ENCODE results near the gene TINAGL1.
A peak's percentile ranks its signal among the peaks of the same experiment; 100 is the strongest.

TINAGL1 gene

DNA sequence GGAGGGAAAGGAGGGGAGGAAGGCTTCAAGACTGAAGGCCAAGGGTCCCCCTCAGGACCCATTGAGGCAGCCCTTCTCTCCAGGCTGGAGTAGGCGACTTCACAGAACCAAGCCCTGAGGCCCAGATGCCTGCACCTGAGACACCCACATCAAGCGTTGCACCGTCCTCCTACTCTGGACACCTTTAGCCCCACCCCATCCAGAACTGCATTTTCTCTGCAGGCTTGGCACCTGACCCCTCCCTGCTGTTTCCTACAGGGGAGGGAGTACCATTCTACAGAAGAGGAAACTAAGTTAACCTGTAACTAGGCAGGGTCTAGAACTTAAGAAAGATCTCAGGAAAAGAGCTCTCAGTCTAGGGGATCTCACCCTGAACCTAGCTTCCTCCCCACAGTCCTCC lies 56.3 kb downstream of the TINAGL1 start:
- ATAC-seq (replicated peaks) (no peak), DNase-seq (no peak)
- Mint-ChIP-seq H3K4me1 (peaks cover 7 to 10% of the 10 kb centered on the region in 2 donors), H3K27ac (no peak overlapping the region), H3K27me3 (no peaks in the 10 kb centered on the region), H3K36me3 (peaks cover 38 to 76% of the 10 kb centered on the region in 2 donors), H3K9me3 (no peaks in the 10 kb centered on the region), H3K4me3 (no peak overlapping the region)

DNA sequence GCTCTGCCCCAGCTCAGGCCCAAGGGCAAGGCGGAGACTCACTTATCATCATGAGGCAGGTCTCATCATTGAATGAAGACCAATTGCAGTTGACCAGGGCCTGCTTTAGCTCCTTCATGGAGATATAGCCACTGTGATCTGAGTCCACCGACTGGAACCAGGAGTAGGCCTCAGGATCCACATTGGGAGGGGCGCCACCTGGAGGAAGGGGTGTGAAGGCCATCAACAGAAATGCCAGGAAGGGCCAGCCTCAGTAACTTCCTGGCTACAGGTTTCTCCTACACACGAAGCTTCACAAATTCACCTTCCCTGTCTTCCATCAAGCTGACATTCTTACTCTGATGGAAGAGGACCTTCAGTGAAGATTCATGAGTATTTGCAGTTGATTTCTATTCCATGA lies 56.8 kb downstream of the TINAGL1 start:
- Mint-ChIP-seq H3K36me3 (peaks cover 38 to 71% of the 10 kb centered on the region in 2 donors), H3K27me3 (no peaks in the 10 kb centered on the region), H3K4me3 (no peak overlapping the region), H3K4me1 (peaks cover 7 to 15% of the 10 kb centered on the region in 2 donors), H3K9me3 (no peaks in the 10 kb centered on the region), H3K27ac (no peak overlapping the region)
- DNase-seq (no peak), ATAC-seq (replicated peaks) (peak in 1 of 2 donors; percentile 34)

Measured in stimulated activated naive B cell treated with anti-CD40 and anti-IgM and Interleukin-4, amounts not matched to agents 10 μg/mL and 1 μg/mL and 100 μg/mL, for 72 hours (primary cell).